IMR-90 (cell line): Measurements from ENCODE around the gene ATP5PO. TPM values are rescaled to one million over a fixed set of nuclear protein-coding genes. Genes with fewer than 3 reads are reported as not detected.

Experiments
- ATAC-seq: fragments of 200-7000 bp; cut with Tn5 transposase; 2 replicates; pipeline ENCODE4 v1.9.1; 2020; ENCODE audit warnings: low read depth, mild to moderate bottlenecking, moderate library complexity
- BruUV-seq: library from RNA; stranded (reverse); fragments of 400-500 nt; replicated peaks from 2 replicates; lab custom pipeline; 2021; lab: Mats Ljungman, UMichigan
- CTCF ChIA-PET: fragments of 300-600 bp; formaldehyde crosslinking; extraction: SDS; loops from one replicate; lab custom pipeline; 2021; ENCODE audit warnings: antibody characterized with exemption; lab: Yijun Ruan, JAX
- POLR2A ChIA-PET: fragments of 300-600 bp; sonication (Branson Sonifier 250); formaldehyde crosslinking; loops from one replicate; lab custom pipeline; 2022; ENCODE audit warnings: antibody characterized with exemption; ENCODE audit not compliant: unreplicated experiment; lab: Charles Lee
- DNase-seq: peaks from one replicate; pipeline ENCODE4 v3.0.0; 2013
- H2AFZ ChIP-seq: replicated peaks from 2 replicates; pipeline ENCODE3; 2013; ENCODE audit warnings: low read length, mild to moderate bottlenecking; ENCODE audit not compliant: poor library complexity
- H2AK5ac ChIP-seq: 2 replicates; pipeline ENCODE4 v1.6.1; 2013; ENCODE audit warnings: low read depth, low read length, inconsistent platforms
- H2AK9ac ChIP-seq: replicated peaks from 2 replicates; pipeline ENCODE3; 2013; ENCODE audit warnings: mild to moderate bottlenecking, low read depth, low read length, moderate library complexity; ENCODE audit not compliant: poor library complexity
- H2BK120ac ChIP-seq: 2 replicates; pipeline ENCODE4 v1.6.1; 2013; ENCODE audit warnings: low read depth, low read length, inconsistent platforms
- H2BK15ac ChIP-seq: 3 replicates; pipeline ENCODE4 v1.6.1; 2013; ENCODE audit warnings: low read depth, low read length, inconsistent platforms
- H2BK20ac ChIP-seq: 2 replicates; pipeline ENCODE4 v1.6.1; 2013; ENCODE audit warnings: low read depth, mild to moderate bottlenecking, inconsistent platforms, low read length, moderate library complexity
- H2BK5ac ChIP-seq: 2 replicates; pipeline ENCODE4 v1.6.1; 2013; ENCODE audit warnings: mild to moderate bottlenecking, low read depth, low read length, inconsistent platforms; ENCODE audit not compliant: poor library complexity, severe bottlenecking
- H3K14ac ChIP-seq: replicated peaks from 2 replicates; pipeline ENCODE4 v1.6.1; 2013; ENCODE audit warnings: low read depth, low read length, inconsistent platforms
- H3K18ac ChIP-seq: 2 replicates; pipeline ENCODE4 v1.6.1; 2013; ENCODE audit warnings: low read depth, low read length, control low read depth
- H3K23ac ChIP-seq: 2 replicates; pipeline ENCODE4 v1.6.1; 2013; ENCODE audit warnings: low read depth, low read length, inconsistent platforms
- H3K27ac ChIP-seq: 2 replicates; pipeline ENCODE4 v1.5.1; 2013; ENCODE audit warnings: mild to moderate bottlenecking, control low read depth, low read length; ENCODE audit not compliant: insufficient read depth
- H3K27me3 ChIP-seq: 2 replicates; pipeline ENCODE4 v1.6.1; 2013; ENCODE audit warnings: low read length; ENCODE audit not compliant: control insufficient read depth, insufficient read depth
- H3K36me3 ChIP-seq: 2 replicates; pipeline ENCODE4 v1.6.1; 2013; ENCODE audit warnings: low read length, mixed read lengths; ENCODE audit not compliant: control insufficient read depth, insufficient read depth
- H3K4ac ChIP-seq: 2 replicates; pipeline ENCODE4 v1.6.1; 2013; ENCODE audit warnings: low read depth, low read length, inconsistent platforms
- H3K4me1 ChIP-seq: 2 replicates; pipeline ENCODE4 v1.6.1; 2013; ENCODE audit warnings: low read length, mixed read lengths; ENCODE audit not compliant: control insufficient read depth, insufficient read depth
- H3K4me2 ChIP-seq: 2 replicates; pipeline ENCODE4 v1.6.1; 2013; ENCODE audit warnings: low read depth, mild to moderate bottlenecking, control low read depth, low read length, moderate library complexity
- H3K4me3 ChIP-seq: 2 replicates; pipeline ENCODE4 v1.5.1; 2013; ENCODE audit warnings: low read depth, mild to moderate bottlenecking, control low read depth, low read length, moderate library complexity; ENCODE audit not compliant: insufficient read depth
- H3K56ac ChIP-seq: 2 replicates; pipeline ENCODE4 v1.6.1; 2013; ENCODE audit warnings: low read length, inconsistent platforms; ENCODE audit not compliant: insufficient read depth; ENCODE audit errors: extremely low read depth
- H3K79me1 ChIP-seq, 2 experiments: 2 replicates each; pipeline ENCODE4 v1.6.1; 2013; ENCODE audit warnings: low read length in 2 of 2, inconsistent platforms in 1 of 2, low read depth in 1 of 2
- H3K9ac ChIP-seq: 2 replicates; pipeline ENCODE4 v1.6.1; 2013; ENCODE audit warnings: low read depth, low read length, control low read depth
- H3K9me1 ChIP-seq: 2 replicates; pipeline ENCODE4 v1.6.1; 2013; ENCODE audit warnings: low read length, inconsistent platforms; ENCODE audit not compliant: insufficient read depth
- H3K9me3 ChIP-seq: 2 replicates; pipeline ENCODE4 v1.6.1; 2013; ENCODE audit warnings: low read length; ENCODE audit not compliant: control insufficient read depth, insufficient read depth
- H4K20me1 ChIP-seq: 2 replicates; pipeline ENCODE4 v1.6.1; 2013; ENCODE audit warnings: low read length, inconsistent platforms; ENCODE audit not compliant: insufficient read depth
- H4K5ac ChIP-seq: 2 replicates; pipeline ENCODE4 v1.6.1; 2013; ENCODE audit warnings: mild to moderate bottlenecking, low read depth, low read length, control low read depth
- H4K8ac ChIP-seq, 2 experiments: 2 replicates each; pipeline ENCODE4 v1.6.1; 2013; ENCODE audit warnings: low read depth in 2 of 2, low read length in 2 of 2, control low read depth in 1 of 2, inconsistent platforms in 1 of 2
- H4K91ac ChIP-seq: 2 replicates; pipeline ENCODE4 v1.6.1; 2013; ENCODE audit warnings: low read depth, low read length, inconsistent platforms; ENCODE audit not compliant: insufficient read depth
- BHLHE40 ChIP-seq: fragments of 150-350 bp; IDR thresholded peaks from 2 replicates; pipeline ENCODE4 v1.6.1; 2016; ENCODE audit warnings: mild to moderate bottlenecking, low read depth, low read length
- CHD1 ChIP-seq: IDR thresholded peaks from 2 replicates; pipeline ENCODE4 v1.6.1; 2012; ENCODE audit warnings: low read depth, low read length, improper control_type of control experiment
- MAFK ChIP-seq: IDR thresholded peaks from 2 replicates; pipeline ENCODE4 v1.6.1; 2012; ENCODE audit warnings: low read depth, low read length, improper control_type of control experiment
- MAZ ChIP-seq: IDR thresholded peaks from 2 replicates; pipeline ENCODE4 v1.6.1; 2012; ENCODE audit warnings: low read depth, mild to moderate bottlenecking, low read length, improper control_type of control experiment, moderate library complexity, borderline replicate concordance
- MXI1 ChIP-seq: IDR thresholded peaks from 2 replicates; pipeline ENCODE4 v1.6.1; 2012; ENCODE audit warnings: low read depth, mild to moderate bottlenecking, low read length, moderate library complexity, borderline replicate concordance
- NFE2L2 ChIP-seq: fragments of 150-350 bp; IDR thresholded peaks from 2 replicates; pipeline ENCODE4 v1.6.1; 2016; ENCODE audit warnings: low read depth, mild to moderate bottlenecking, low read length
- POLR2A ChIP-seq: IDR thresholded peaks from 2 replicates; pipeline ENCODE4 v1.6.1; 2012; ENCODE audit warnings: mild to moderate bottlenecking, low read depth, low read length
- RAD21 ChIP-seq: IDR thresholded peaks from 2 replicates; pipeline ENCODE4 v1.6.1; 2012; ENCODE audit warnings: low read length, improper control_type of control experiment
- USF2 ChIP-seq: fragments of 150-350 bp; IDR thresholded peaks from 2 replicates; pipeline ENCODE4 v1.6.1; 2017; ENCODE audit warnings: mild to moderate bottlenecking, antibody characterized with exemption, low read length, low read depth
- WGBS, 2 experiments: methylation state at CpG; one replicate each; pipeline versions ENCODE4 v1.1.5 to v1.1.7; 2013; ENCODE audit warnings: missing lambda C conversion rate in 2 of 2; ENCODE audit not compliant: insufficient read length in 1 of 2; ENCODE audit errors: extremely low coverage in 2 of 2; 5-methylcytosine and 5-hydroxymethylcytosine counted together
- dilution Hi-C: fragments of 300-500 bp; cut with HindIII; formaldehyde crosslinking; loops from one replicate; pipeline ENCODE4 v1.14.3; 2018; ENCODE audit warnings: low sequenced_read_pairs; ENCODE audit not compliant: unreplicated experiment
- in situ Hi-C: fragments of 300-500 bp; cut with MboI; formaldehyde crosslinking; loops from 3 replicates; pipeline ENCODE4 v1.14.3; 2019; ENCODE audit warnings: low sequenced_read_pairs, inconsistent platforms, mixed read lengths
- intact Hi-C: fragments of 100-400 bp; cut with micrococcal nuclease; formaldehyde crosslinking; loops from 2 replicates; pipeline ENCODE4 v1.10.0; 2022
- polyA plus RNA-seq, 3 experiments: library from polyadenylated mRNA; depleted of rRNA; stranded (reverse); fragments of >200 nt; gene quantifications; 2 replicates each; pipeline ENCODE4 v1.2.3, GENCODE V29; 2012; ENCODE audit warnings: low replicate concordance in 1 of 3
- total RNA-seq: library from RNA; depleted of rRNA; stranded (reverse); fragments of >200 nt; gene quantifications from 2 replicates; pipeline ENCODE4 v1.2.3, GENCODE V29; 2012

Gene ATP5PO
- total and polyA plus RNA-seq, 2 of the 4 experiments (the other 2 are of a cell fraction), result 237 to 250 TPM

- no peak overlapping the region for H2BK5ac ChIP-seq
- H3K56ac ChIP-seq, result no peak overlapping the region
- no peak overlapping the region for H3K18ac ChIP-seq
- no TSS peak for BruUV-seq
- no peaks in the 10 kb centered on the region for H3K4me1 ChIP-seq
- peaks cover 19% of the 10 kb centered on the region for H3K27me3 ChIP-seq
- no peak overlapping the region for H4K91ac ChIP-seq
- no peaks in the 10 kb centered on the region for H3K9me3 ChIP-seq
- H2AK9ac ChIP-seq, result no peak overlapping the region
- no peak overlapping the region for H3K23ac ChIP-seq
- DNase-seq (no peak), ATAC-seq (no peak)
- no peaks in the 10 kb centered on the region for H4K20me1 ChIP-seq
- H2BK15ac ChIP-seq, result no peak overlapping the region
- no peaks in the 10 kb centered on the region for H3K36me3 ChIP-seq
- 84% methylated on average over 6 of the region's 20 CpGs; no CpG with 5 or more reads in 1 of the 2 experiments for WGBS, 2 experiments
- ChIA-PET CTCF (no interaction called here), POLR2A (no interaction called here)
- dilution Hi-C loops, result no loop called here
- no peak overlapping the region for H2AFZ ChIP-seq
- H3K14ac ChIP-seq, result no peak overlapping the region
- H3K27ac ChIP-seq, result no peak overlapping the region
- H3K79me1 ChIP-seq, result no peaks in the 10 kb centered on the region
- no peak overlapping the region for H4K5ac ChIP-seq
- TF ChIP-seq MXI1, result no peak
- TF ChIP-seq MAZ, result no peak
- no peak for TF ChIP-seq RAD21
- TF ChIP-seq BHLHE40, result no peak
- no peak for TF ChIP-seq CHD1
- no peak for TF ChIP-seq POLR2A
- no peak for TF ChIP-seq MAFK
- TF ChIP-seq USF2, result no peak
- TF ChIP-seq NFE2L2, result no peak
- no peak overlapping the region for H2BK20ac ChIP-seq
- no peak overlapping the region for H2BK120ac ChIP-seq
- H3K4ac ChIP-seq, result no peak overlapping the region
- no peaks in the 10 kb centered on the region for H3K9me1 ChIP-seq
- H3K4me2 ChIP-seq, result no peak overlapping the region
- no peak overlapping the region for H3K4me3 ChIP-seq
- H4K8ac ChIP-seq, result no peak overlapping the region
- H3K9ac ChIP-seq, result no peak overlapping the region
- in situ Hi-C loops, result loop anchor here (10.0 kb wide), 1 partner anchor 240 kb away; the partner anchor contains the start of genes CRYZL1 and ITSN1
- intact Hi-C loops, result no loop called here
- no peak overlapping the region for H2AK5ac ChIP-seq
Observed at GRCh38 chr21:33884376-33885171, 31.0 kb downstream of the ATP5PO start.
